Stimulated activated CD4-positive, alpha-beta T cell treated with anti-CD3 and anti-CD28 coated beads, Interleukin-4, amount 100 ng/mL, for 24 hours (primary cell): ENCODE measurements around the gene OGDH.

ENCODE experiments used
- DNase-seq: peaks from one replicate; pipeline ENCODE4 v3.0.0-alpha.2; 2020

Gene OGDH

DNA sequence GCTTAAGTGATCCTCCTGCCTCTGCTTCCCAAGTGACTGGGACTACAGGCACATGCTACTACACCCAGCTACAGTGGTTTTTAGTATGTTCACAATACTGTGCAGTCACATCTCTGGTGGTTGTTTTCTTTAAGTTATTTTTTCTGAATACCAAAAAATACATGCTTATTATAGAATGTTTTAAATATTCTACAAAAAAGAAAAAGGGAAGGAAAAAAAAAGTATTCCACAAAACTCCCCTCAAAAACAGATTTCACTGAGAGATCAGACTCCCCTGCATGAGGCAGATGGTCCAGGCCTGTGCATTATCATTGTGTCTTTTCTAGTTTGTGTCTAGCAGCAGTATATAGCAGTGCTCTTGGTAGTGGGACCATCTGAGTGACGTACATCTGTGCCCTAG is 36.8 kb downstream of the OGDH start:
- DNase-seq: no peak

DNA sequence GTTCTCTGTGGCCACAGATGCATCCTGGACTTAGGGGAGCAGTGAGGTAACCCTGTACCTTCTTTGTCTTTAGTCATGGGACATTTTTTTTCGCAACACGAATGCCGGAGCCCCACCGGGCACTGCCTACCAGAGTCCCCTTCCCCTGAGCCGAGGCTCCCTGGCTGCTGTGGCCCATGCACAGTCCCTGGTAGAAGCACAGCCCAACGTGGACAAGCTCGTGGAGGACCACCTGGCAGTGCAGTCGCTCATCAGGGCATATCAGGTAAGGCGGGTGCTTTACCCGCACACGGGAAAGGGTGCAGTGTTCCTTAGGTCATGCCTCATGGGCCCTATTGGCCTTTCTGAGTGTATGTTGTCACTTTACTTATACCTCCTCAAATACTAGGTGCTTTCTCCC is 38.8 kb downstream of the OGDH start:
- DNase-seq: no peak

DNA sequence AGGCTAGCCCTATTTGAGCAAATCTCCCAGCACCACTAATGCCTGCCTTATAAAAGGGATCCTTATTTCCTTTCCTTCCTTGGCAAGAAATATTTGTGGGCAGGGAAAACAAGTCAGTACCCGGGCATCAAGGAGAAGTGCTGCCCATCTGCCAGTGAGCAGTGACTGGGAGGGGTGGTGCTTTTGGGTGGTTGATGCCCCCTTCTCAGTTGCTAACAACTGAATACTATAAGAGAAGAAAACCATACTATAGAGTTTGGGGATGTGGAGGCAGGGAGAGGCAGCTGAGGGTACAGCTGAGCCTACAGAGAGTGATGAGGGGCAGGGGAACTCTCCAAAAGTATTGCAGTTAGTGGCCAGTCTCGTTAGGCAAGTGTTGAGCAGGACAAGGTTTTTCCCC is 39.3 kb downstream of the OGDH start:
- no peak for DNase-seq

DNA sequence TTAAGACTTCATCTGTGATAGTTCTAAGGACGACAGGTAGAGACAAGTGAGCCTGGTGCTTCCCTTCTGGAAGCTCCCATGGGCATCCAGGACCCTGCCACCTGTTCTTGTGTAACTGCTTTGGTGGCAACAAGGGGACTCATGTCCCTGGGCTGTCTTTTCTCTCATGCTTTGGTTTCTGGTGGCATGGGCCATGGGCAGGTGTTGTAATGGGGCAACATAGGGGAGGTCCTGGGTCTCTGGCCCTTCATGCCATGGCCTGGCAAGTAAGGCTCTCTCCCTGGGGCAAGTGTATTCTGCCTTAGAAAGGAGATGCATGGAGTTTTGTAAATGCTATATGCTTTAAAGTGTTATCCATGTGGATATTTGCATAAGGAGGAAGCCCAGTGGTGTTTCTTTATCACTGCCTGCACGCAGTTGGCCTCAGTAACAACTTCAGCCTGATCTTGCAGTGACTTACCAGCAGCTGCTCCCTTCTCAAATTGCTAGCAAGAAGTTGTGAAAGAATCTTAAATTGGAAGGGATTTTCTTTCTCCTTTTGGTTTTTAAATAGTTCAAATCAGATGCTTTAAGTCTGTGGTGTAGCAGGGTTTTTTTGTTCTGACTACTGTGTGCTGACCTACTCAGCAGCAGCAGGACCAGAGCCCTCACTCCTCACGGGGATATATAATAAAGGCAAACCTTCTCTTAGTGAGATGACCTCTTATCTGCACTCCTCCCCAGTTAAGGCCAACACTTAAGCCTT is 39.9 kb downstream of the OGDH start:
- no peak for DNase-seq

DNA sequence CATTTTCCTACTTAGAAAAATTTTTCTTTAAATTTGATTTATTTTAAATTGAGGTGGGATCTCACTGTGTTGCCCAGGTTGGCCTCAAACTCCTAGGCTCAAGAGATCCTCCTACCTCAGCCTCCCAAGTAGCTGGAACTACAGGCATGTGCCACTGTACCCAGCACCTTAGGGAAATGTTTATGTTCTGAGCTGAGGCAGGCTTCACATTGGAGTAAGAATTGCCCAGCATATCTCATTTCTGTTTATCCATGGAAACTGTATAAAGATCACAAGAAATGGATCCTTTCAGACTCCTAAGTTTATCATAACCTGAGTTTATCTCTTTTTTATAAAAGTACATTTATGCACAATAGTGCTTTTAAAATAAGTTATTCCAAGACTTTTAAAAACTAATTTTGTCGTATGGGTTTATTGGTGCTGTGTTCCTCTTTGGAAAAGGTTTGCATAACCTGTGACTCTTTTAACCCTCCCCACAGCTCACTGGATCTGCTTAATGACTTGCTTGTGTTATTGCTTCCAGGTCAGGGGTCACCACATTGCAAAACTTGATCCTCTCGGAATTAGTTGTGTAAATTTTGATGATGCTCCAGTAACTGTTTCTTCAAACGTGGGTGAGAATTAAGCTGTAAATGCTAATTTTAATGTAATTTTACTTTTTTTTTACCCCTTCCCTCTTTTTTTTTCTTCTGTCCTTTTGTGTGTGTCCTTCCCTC is 40.7 kb downstream of the OGDH start:
- no peak for DNase-seq

DNA sequence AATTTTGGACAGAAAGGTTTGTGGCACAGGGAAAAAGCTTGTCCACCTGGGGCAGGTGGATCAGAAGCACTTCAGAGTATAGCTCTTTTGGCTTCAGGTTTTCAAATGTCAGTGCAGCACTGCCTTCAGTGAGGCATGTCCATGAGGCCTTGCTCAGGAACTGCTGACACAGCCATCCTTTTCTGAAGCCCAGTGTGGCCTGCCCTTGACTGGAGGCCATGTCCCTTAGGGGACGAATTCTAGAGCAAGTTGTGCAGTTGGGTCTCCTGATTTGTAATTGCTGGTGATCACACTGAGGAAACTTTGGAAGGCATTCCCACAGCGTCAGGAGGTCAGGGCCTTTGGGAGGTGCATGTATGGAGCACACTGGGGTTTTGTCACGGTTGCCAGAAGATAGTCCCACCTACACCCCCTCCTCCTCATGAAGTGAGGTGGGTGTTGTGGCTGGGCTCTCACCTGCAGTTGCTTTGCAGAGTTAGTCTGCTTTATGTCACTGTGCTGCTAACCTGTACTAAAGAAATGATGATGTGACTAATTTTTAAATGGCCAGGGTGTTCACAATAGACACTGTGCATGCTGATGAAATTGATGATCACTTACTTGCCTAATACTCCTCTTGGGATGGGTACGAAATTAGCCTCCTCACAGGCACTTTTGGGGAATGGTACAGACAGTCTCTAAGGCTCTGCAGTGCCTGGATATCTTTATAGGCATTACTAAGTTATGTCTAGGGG is 41.7 kb downstream of the OGDH start:
- no peak for DNase-seq

DNA sequence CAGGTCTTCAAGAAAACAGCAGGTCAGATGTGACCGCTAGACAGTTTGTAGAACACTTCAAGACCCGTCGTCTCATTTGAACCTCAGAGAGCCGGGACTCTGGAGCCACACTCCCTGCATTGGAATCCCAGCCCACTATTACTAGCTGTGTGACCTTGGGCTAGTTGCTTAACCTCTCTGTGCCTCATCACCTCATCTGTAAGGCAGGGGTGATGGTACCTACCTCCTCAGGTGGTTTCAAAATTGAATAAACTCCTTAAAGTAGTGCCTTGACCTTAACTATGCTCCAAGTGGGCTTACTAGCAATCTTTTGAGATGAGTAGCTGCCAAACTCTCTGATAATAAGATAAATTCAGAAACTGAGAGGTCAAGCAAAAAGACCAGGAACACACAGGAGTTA is 43.8 kb downstream of the OGDH start:
- no peak for DNase-seq

DNA sequence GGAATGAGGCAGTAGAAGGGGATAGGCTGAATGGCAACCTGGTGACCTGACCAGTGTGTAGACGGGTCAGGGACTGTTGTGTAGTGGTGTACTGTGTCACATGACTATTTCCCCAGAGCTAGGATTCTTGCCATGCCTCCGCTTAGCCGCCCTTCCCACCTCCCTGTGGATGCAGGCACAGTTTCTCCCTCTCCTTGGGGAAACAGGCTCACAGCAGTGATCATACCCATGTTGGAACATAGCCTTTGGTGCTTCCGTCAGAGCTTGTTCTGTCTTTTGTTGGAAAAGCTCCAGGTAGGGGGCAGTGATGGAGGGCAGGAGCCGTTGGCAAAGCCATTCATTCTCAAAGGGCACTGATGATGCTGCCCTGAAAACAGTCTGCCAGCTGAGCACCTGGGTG is 44.3 kb downstream of the OGDH start:
- no peak for DNase-seq

DNA sequence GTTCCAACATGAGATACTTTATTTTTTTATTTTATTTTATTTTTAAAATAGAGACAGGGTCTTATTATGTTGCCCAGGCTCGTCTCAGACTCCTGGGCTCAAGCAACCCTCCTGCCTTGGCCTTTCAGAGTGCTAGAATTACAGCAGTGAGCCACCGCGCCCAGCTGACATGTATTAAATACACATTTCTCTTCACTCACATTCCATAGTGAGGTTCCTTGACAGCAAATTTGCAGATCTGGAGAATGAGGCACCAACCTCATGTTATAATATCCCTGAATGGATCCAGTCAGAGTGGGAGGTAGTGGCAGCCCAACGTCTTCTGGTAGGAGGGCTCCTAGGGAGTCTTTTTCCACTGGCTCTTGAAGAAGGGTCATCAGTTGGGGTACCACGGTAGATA is 46.1 kb downstream of the OGDH start:
- DNase-seq: no peak

DNA sequence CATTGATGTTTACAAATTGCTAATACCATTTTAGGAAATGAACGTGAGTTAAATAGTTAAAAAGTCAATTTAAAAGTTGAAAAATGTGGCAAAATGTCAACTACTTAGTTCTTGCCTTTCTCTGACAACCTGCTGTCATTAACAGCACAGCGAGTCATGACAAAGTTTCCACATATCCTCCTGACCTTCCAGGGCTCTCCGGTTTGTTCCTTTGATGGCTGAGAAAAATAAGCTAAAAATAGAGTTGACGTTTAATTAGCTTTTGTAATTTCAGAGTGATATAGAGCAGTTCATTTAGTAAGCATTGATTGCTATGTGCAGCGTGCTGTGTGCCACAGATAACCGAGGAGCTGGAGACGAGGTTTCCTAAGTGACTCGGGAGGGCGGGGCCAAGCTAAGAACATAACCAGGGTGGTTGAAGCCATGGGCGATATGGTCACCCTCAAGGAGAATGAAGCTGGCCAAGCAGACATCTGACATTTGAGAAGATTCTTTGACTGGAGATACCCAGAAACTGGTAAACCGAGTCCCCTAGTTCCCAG is 47.9 kb downstream of the OGDH start:
- no peak for DNase-seq

DNA sequence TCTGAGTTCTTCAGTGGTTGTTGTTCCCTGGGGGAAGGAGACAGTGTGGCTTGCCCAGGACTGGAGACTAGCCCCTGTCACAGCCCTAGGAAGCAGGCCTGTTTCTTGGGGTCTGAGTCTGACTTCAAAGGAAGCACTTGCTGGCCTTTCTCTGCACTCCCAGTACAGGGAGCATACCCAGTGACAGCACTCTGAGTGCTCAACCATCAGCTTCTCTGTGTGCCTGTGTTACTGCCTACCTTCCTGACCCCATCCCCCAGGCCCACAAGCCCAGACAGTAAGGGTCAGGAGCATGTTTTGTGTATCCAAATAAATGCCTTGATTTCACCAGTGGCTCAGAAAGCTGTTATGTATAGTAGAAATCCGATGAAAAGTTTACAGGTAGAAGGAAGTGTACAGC is 48.9 kb downstream of the OGDH start:
- DNase-seq: no peak

DNA sequence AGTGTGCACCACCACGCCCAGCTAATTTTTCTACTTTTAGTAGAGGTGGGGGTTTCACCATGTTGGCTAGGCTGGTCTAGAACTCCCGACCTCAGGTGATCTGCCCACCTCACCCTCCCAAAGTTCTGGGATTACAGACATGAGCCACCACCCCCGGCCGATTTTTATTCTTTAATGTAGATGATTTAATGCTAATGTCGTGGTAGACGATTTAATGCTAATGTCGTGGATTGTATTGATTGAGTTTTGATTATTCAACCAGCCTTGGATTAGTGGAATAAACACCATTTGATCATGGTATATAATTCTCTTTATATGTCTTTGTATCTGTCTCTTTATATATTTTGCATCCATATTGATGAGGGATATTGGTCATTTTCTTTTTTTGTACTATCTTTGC is 52.6 kb downstream of the OGDH start:
- DNase-seq: no peak

DNA sequence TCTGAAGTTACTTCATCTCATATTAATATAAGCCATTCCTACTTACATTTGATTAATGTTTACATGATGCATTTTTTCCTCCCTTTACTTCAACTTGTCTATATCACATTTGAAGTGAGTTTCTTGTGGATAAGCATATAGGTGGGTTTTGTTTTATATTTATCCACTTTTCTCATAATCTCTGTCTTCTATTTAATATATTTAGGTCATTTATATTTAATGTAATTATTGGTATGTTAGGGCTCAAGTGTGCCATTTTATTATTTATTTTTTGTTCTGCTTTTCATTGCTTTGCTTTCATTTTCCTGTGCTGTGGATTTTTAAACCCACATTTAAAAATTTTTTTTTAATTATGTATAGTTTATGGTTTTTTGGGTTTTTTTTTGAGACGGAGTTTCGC is 54.8 kb downstream of the OGDH start:
- DNase-seq: no peak

DNA sequence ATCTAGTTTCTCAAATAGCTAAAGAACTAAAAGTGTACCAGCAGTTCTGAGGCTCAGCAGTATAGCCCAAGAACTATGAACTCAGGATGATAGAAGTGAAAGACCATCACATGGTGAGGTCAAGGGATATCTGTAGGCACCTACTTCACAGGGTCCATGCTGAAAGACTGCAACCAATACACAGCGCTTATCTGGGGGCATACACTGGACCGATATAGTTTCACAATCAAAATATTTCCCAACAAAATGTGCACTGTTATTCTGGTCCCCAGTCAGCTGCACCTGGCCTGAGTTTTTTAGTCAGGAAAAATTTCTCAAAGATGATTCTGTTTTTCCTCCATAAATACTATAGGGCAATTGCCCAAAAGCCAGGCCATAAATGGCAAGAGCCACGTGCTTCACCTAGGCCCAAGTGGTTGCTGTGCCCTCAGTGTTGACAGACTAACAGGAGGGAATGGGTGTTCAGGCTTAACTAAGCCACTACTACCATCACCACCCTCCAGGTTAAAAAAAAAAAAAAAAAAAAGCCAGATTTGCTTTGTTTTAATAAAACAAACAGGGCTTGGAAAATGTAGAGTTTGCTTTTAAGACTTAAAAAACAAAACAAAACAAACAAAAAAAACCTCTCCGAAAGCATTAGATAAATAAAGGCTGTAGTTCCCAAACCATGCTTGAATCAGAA is 58.5 kb downstream of the OGDH start:
- no peak for DNase-seq

DNA sequence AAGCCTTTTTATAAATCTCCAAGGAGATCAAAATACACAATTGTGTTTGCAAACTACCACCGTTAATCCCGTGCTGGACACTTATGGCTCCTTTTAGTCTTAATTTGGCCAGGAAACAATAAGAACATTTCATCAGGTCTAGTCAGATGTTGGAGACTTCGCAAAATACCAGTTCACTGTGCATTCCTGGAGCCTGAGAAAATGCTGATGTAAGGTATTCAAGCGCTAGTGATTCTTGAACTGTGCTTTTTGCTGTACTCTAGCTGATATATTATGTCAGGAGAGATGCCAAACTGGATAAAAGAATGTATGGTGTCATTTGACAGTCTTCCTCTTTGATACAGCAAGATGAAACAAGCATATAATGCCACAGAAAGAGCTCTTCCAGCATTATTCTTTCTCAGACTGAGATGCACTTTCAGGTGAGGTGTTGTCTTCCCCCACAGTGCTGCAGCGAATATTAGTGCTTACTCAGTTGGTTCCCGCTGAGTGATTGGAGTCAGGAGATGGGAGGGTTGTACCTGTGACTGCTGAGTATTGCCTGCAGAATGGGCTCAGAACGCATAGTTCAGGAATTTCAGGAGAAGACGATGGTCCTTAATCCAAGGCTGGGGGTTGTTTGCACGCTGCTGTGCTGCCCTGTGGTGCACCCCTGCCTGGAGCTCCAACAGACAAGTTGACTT is 59.2 kb downstream of the OGDH start:
- DNase-seq: no peak

DNA sequence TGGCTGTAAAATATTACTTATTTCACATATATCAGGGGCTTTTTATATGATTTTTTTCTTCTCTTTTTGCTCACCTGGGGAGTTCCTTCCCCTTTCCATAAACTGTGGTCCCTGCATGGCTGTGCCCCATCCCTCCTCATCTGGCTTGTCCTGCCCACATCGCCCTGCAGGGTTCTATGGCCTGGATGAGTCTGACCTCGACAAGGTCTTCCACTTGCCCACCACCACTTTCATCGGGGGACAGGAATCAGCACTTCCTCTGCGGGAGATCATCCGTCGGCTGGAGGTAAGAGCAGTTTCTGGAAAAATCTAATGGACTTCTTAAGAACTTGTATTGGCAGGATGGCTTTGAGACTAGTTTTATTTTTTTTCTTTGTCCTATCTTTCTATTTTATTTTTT is 60.1 kb downstream of the OGDH start:
- no peak for DNase-seq

DNA sequence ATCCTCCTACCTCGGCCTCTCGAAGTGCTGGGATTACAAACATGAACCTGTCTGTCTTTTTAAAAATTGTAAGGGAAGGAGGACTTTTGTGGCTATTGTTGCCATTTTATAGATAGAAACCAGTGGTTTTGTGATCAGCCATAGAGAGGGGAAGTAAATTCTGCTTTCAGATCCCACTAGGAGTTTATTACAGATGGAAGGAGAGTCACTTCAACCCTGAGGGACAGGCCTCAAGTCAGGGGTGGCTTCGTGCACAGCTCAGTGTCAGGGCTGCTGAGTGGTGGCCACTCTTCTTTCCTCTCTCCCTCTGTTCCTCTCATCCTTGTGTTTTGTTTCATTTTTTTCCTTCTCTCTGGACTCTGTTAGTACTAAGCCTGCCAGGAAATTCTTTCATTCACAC is 60.8 kb downstream of the OGDH start:
- DNase-seq: no peak

DNA sequence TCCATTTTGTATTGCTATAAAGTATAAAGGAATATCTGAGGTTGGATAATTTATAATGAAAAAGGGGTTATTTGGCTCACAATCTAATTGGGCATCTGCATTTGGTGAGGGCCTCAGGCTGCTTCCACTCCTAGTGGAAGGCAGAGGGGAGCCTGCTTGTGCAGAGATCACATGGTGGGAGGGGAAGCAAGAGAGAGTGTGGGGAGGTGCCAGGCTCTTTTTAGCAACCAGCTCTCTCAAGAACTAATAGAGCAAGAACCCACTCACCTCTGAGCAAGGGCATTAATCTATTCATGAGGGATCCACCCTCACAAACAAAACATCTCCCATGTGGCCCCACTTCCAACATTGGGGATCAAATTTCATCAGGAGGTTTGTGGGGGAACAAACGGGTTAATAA is 64.6 kb downstream of the OGDH start:
- no peak for DNase-seq

DNA sequence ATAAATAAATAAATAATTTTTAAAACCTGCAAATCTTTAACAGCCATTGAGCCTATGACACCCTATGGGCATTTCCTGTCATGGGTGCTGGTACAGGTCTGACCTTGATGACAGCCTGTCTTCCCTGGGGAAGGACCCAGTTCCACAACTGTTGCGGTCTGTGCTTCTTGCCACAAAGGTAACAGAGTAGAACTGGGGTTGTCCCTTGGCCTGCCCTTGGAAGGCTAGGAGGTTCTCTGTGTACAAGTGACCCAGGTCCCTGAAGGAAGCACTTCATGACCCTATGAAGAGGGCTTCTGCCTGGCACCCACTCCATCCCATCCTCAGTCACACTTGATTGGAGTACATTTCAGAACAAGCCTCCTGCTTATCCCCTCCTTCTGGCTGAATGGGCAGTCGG is 66.9 kb downstream of the OGDH start:
- no peak for DNase-seq

DNA sequence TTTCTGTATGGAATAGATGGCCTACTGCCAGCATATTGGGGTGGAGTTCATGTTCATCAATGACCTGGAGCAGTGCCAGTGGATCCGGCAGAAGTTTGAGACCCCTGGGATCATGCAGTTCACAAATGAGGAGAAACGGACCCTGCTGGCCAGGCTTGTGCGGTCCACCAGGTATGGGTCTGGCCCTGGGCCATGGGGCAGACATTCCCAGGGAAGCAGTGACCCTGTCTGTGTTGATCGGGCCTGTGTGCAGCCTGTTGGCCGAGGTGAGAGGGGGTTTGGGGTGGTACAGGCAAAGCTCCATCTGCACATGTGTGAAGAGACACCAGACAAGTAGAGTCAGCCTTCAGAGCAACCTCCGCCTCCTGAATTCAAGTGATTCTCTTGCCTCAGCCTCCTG is 67.3 kb downstream of the OGDH start:
- no peak for DNase-seq

DNA sequence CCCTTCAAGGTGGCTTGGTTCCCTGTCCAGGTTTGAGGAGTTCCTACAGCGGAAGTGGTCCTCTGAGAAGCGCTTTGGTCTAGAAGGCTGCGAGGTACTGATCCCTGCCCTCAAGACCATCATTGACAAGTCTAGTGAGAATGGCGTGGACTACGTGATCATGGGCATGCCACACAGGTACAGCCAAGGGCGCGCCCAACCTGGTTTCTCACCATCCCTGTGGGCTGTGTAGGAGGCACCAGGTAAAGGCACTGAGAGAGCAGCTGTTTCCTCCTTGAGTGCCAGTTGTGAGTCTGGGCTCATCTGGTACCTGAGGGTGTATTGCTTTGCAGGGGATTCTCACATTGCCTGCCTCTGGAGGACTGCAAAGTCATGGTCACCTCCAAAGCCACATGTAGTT is 68.0 kb downstream of the OGDH start:
- DNase-seq: no peak

DNA sequence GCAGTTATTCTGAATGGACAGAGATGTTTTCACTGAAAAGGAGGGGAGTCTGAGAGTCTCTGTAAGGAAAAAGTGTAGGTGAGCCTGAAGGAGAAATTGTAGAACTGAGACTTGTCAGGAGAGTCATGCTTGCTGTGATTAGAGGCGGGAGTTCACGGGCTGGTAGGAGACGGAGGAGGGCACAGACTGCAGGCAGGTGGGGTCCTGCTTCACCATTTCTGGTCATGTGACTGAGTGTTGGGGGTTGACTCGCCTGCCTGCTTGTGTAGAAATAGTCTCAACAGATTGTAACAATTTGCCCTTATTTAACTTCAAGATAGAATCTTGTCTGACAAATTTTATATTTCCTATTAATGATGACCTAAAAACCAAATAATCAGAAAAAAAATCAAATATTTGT is 70.3 kb downstream of the OGDH start:
- no peak for DNase-seq

DNA sequence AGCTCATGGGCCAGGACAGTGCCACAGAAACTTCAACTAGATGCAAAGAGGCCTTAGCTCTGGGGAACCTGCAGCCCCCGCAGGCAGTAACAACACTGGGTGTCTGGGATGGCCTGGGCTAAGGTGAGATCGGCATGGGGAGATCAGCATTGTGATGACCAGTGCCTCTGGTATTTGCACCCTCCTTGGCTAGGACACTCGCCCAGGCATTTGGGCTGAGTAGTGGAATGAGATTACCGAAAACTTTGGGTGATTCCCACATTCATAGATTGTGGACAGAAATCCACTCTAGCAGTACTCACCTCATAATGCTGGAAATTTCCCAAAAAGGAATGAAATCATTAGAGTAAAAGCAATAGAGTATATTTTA is 71.7 kb downstream of the OGDH start:
- no peak for DNase-seq
